Measurements from ENCODE around the gene PTPN3. TPM values are rescaled to one million over a fixed set of nuclear protein-coding genes. Genes with fewer than 3 reads are reported as not detected.

Gene PTPN3
- total and polyA plus RNA-seq, 2 experiments from 2014 or later: 1.4 to 2.6 TPM

- TF ChIP-seq ETS1 (IDR thresholded peaks at IDR 0.05) (no peak), STAT1 (IDR thresholded peaks at IDR 0.05; ENCODE audit: unreplicated experiment) (no peak), ZNF462 (CRISPR knock-in tag; IDR thresholded peaks at IDR 0.05) (no peak), ZNF331 (CRISPR knock-in tag; IDR thresholded peaks at IDR 0.05; ENCODE audit: low read depth) (no peak)
Measured at GRCh38 chr9:109518621-109519335, 20.7 kb upstream of the PTPN3 start (continued).

- H3K27ac ChIP-seq (ENCODE audit: low read depth): no peak overlapping the region
- Mint-ChIP-seq H3K9me3 (no peaks in the 10 kb centered on the region), H3K4me3 (no peak overlapping the region), H3K36me3 (ENCODE audit: low read depth) (no peaks in the 10 kb centered on the region), H3K4me1 (no peaks in the 10 kb centered on the region), H3K27ac (no peak overlapping the region), H3K27me3 (ENCODE audit: insufficient read depth, low read depth, poor library complexity) (no peaks in the 10 kb centered on the region)
- H4K20me1 ChIP-seq (replicated peaks; ENCODE audit: insufficient read depth): no peaks in the 10 kb centered on the region
- H3K79me2 ChIP-seq (replicated peaks; ENCODE audit: insufficient read depth): no peaks in the 10 kb centered on the region
- H3F3A ChIP-seq (replicated peaks; ENCODE audit: low read depth): no peaks in the 10 kb centered on the region
- peak; percentile 39; the same call in 2 of the 3 replicates for ATAC-seq
- H3K9me2 ChIP-seq (ENCODE audit: insufficient read depth): 0 out of 2 replicates have a peak, but pooled peaks cover 3% of the 10 kb centered on the region
- no peaks in the 10 kb centered on the region for H3K27me3 ChIP-seq (ENCODE audit: insufficient read depth)
- DNase-seq (ENCODE audit: low spot score): no peak
- H3K4me2 ChIP-seq: no peak overlapping the region
- H3K36me3 ChIP-seq (ENCODE audit: insufficient read depth): no peaks in the 10 kb centered on the region
- no peaks in the 10 kb centered on the region for H3K4me1 ChIP-seq (ENCODE audit: insufficient read depth)
- no peak overlapping the region for H2AFZ ChIP-seq
- no peak overlapping the region for H3K4me3 ChIP-seq
- no peak for TF ChIP-seq EZH2 (IDR thresholded peaks at IDR 0.05; ENCODE audit: low read depth, unreplicated experiment)
- no peak for TF ChIP-seq EZH2phosphoT487 (IDR thresholded peaks at IDR 0.05; ENCODE audit: unreplicated experiment)
- TF ChIP-seq POLR2AphosphoS5 (IDR thresholded peaks at IDR 0.05; ENCODE audit: low read depth): no peak
- no peak for TF ChIP-seq JUNB (IDR thresholded peaks at IDR 0.05; ENCODE audit: unreplicated experiment)
- TF ChIP-seq NANOG (IDR thresholded peaks at IDR 0.05; ENCODE audit: borderline replicate concordance): no peak
- TF ChIP-seq ETS1 (IDR thresholded peaks at IDR 0.05): no peak
- TF ChIP-seq STAT1 (IDR thresholded peaks at IDR 0.05; ENCODE audit: unreplicated experiment): no peak
- TF ChIP-seq ZNF114 (CRISPR knock-in tag; IDR thresholded peaks at IDR 0.05): no peak
- TF ChIP-seq CTCF (conservative IDR thresholded peaks at IDR 0.05; ENCODE audit: low read depth in 2 of 2): no peak
- TF ChIP-seq ZNF331 (CRISPR knock-in tag; IDR thresholded peaks at IDR 0.05; ENCODE audit: low read depth): no peak
Measured at GRCh38 chr9:109517901-109518377, 19.8 kb upstream of the PTPN3 start.
